Right renal cortex interstitium (tissue), 3 donors: Measurements from ENCODE around the gene SLC28A1. TPM values are rescaled to one million over a fixed set of nuclear protein-coding genes. Genes with fewer than 3 reads are reported as not detected.
"Not testable (repeated sequence)": the region's sequence is repeated elsewhere in the genome, so short reads cannot be mapped to it uniquely, and the experiment has no call there.

ENCODE experiments used
- DNase-seq, 3 donors: peaks; one replicate each; pipeline ENCODE4 v3.0.0-alpha.2; 2013; ENCODE audit warnings: low read depth in 3 of 3, low spot score in 2 of 3
- polyA plus RNA-seq, 3 donors: library from polyadenylated mRNA; unstranded; fragments of 120-200 nt; gene quantifications; one replicate each; pipeline ENCODE4 v1.2.1, GENCODE V29; 2013; ENCODE audit not compliant: insufficient read length in 3 of 3

The SLC28A1 gene
- polyA plus RNA-seq, 3 donors = 4.7 to 7.4 (median 5.3) TPM

- no peak for DNase-seq
Measured at GRCh38 chr15:84861781-84862180, 22.7 kb upstream of the SLC28A1 start.

- DNase-seq = no peak
Measured at GRCh38 chr15:84862214-84862975, 22.1 kb upstream of the SLC28A1 start.

- no peak for DNase-seq
Measured at GRCh38 chr15:84863565-84864443, 20.7 kb upstream of the SLC28A1 start.

GRCh38 chr15:84864444-84864795, 20.0 kb upstream of the SLC28A1 start:
- DNase-seq = no peak

GRCh38 chr15:84865074-84865569, 19.3 kb upstream of the SLC28A1 start:
- DNase-seq = no peak

- no peak for DNase-seq
Measured at GRCh38 chr15:84868037-84868880, 16.2 kb upstream of the SLC28A1 start.

GRCh38 chr15:84869510-84869909, 15.0 kb upstream of the SLC28A1 start:
- no peak for DNase-seq

GRCh38 chr15:84871428-84871985, 13.0 kb upstream of the SLC28A1 start:
- DNase-seq = no peak

GRCh38 chr15:84872009-84872910, 12.2 kb upstream of the SLC28A1 start:
- no peak for DNase-seq

- no peak for DNase-seq
Measured at GRCh38 chr15:84873997-84874396, 10.5 kb upstream of the SLC28A1 start.

GRCh38 chr15:84874981-84875699, 9.3 kb upstream of the SLC28A1 start:
- DNase-seq = no peak

- no peak for DNase-seq
Measured at GRCh38 chr15:84876269-84876668, 8.2 kb upstream of the SLC28A1 start.

GRCh38 chr15:84877701-84878100, 6.8 kb upstream of the SLC28A1 start:
- DNase-seq = not testable (repeated sequence)

GRCh38 chr15:84878504-84878903, 6.0 kb upstream of the SLC28A1 start:
- peak in 1 of 3 donors; percentile 19 for DNase-seq

GRCh38 chr15:84879088-84879780, 5.2 kb upstream of the SLC28A1 start:
- DNase-seq = no peak

GRCh38 chr15:84880007-84880406, 4.5 kb upstream of the SLC28A1 start:
- no peak for DNase-seq

- DNase-seq = no peak
Measured at GRCh38 chr15:84880822-84881519, 3.5 kb upstream of the SLC28A1 start.

- no peak for DNase-seq
Measured at GRCh38 chr15:84881520-84881830, 3.0 kb upstream of the SLC28A1 start.
